Glomerular visceral epithelial cell (primary cell): Measurements from ENCODE around the gene NOSTRIN.
"Not testable (repeated sequence)": the region's sequence is repeated elsewhere in the genome, so short reads cannot be mapped to it uniquely, and the experiment has no call there.

ENCODE experiments used
- DNase-seq: peaks from one replicate; pipeline ENCODE4 v3.0.0-alpha.2; 2016; ENCODE audit errors: extremely low spot score

NOSTRIN gene

GRCh38 chr2:168882163-168882562 is 79.7 kb downstream of the NOSTRIN start:
- not testable (repeated sequence) for DNase-seq

GRCh38 chr2:168884975-168885374 is 82.5 kb downstream of the NOSTRIN start:
- DNase-seq: peak; percentile 37

- DNase-seq: no peak
These were observed 87.2 kb downstream of the NOSTRIN start for GRCh38 chr2:168889635-168890005.

GRCh38 chr2:168890006-168890782 is 87.8 kb downstream of the NOSTRIN start, which contains the start of gene SPC25:
Gene SPC25, minus strand, starts transcription at chr2:168890430. Its CDS starts 911 bp downstream, at chr2:168889519.
- peak; percentile 94 for DNase-seq

GRCh38 chr2:168892327-168892726 is 89.9 kb downstream of the NOSTRIN start:
- no peak for DNase-seq

GRCh38 chr2:168894101-168894500 is 91.7 kb downstream of the NOSTRIN start:
- no peak for DNase-seq

- DNase-seq: no peak
These were observed 92.3 kb downstream of the NOSTRIN start for GRCh38 chr2:168894720-168895119.

- peak; percentile 33 for DNase-seq
These were observed 93.3 kb downstream of the NOSTRIN start for GRCh38 chr2:168895771-168896170.

GRCh38 chr2:168896783-168897182 is 94.3 kb downstream of the NOSTRIN start:
- DNase-seq: no peak

- no peak for DNase-seq
These were observed 95.0 kb downstream of the NOSTRIN start for GRCh38 chr2:168897449-168897848.

- no peak for DNase-seq
These were observed 98.6 kb downstream of the NOSTRIN start, which contains the start of gene G6PC2 for GRCh38 chr2:168901003-168901402. Gene G6PC2, plus strand, starts transcription at chr2:168901291. Its CDS starts 41 bp downstream, at chr2:168901332.

GRCh38 chr2:168903888-168904287 is 101.5 kb downstream of the NOSTRIN start:
- DNase-seq: no peak

- DNase-seq: no peak
These were observed 101.9 kb downstream of the NOSTRIN start for GRCh38 chr2:168904358-168904757.

GRCh38 chr2:168907940-168908662 is 105.7 kb downstream of the NOSTRIN start:
- DNase-seq: no peak

GRCh38 chr2:168910330-168910729 is 107.9 kb downstream of the NOSTRIN start:
- DNase-seq: no peak

- DNase-seq: no peak
These were observed 110.0 kb downstream of the NOSTRIN start for GRCh38 chr2:168912466-168912865.

- DNase-seq: peak; percentile 31
These were observed 110.5 kb downstream of the NOSTRIN start for GRCh38 chr2:168912901-168913369.

- no peak for DNase-seq
These were observed 111.1 kb downstream of the NOSTRIN start for GRCh38 chr2:168913495-168913894.
